Superior temporal gyrus (tissue), 1 donor: ENCODE results near the gene ANKRD22.

Experiments
- DNase-seq: peaks from one replicate; pipeline ENCODE4 v3.0.0-alpha.2; 2016; ENCODE audit errors: extremely low spot score

ANKRD22 gene

GRCh38 chr10:88835096-88835909 lies 16.3 kb downstream of the ANKRD22 start:
- peak; percentile 91 for DNase-seq

- DNase-seq, result no peak
Measured at GRCh38 chr10:88833723-88834122, 17.9 kb downstream of the ANKRD22 start.

GRCh38 chr10:88833156-88833555 lies 18.5 kb downstream of the ANKRD22 start:
- no peak for DNase-seq

- DNase-seq, result no peak
Measured at GRCh38 chr10:88832376-88832775, 19.3 kb downstream of the ANKRD22 start.

- DNase-seq, result no peak
Measured at GRCh38 chr10:88831709-88832108, 19.9 kb downstream of the ANKRD22 start.

- no peak for DNase-seq
Measured at GRCh38 chr10:88830643-88831268, 20.9 kb downstream of the ANKRD22 start.

GRCh38 chr10:88828310-88828709 lies 23.3 kb downstream of the ANKRD22 start:
- DNase-seq, result no peak

GRCh38 chr10:88827671-88828070 lies 24.0 kb downstream of the ANKRD22 start:
- DNase-seq, result no peak

GRCh38 chr10:88826388-88826787 lies 25.3 kb downstream of the ANKRD22 start:
- no peak for DNase-seq

- DNase-seq, result peak; percentile 67
Measured at GRCh38 chr10:88820748-88821401, 30.8 kb downstream of the ANKRD22 start.

- no peak for DNase-seq
Measured at GRCh38 chr10:88819290-88819689, 32.4 kb downstream of the ANKRD22 start.

- DNase-seq, result no peak
Measured at GRCh38 chr10:88813200-88813599, 38.4 kb downstream of the ANKRD22 start.

- peak; percentile 61 for DNase-seq
Measured at GRCh38 chr10:88810196-88810961, 41.3 kb downstream of the ANKRD22 start.

- DNase-seq, result no peak
Measured at GRCh38 chr10:88809621-88810020, 42.0 kb downstream of the ANKRD22 start.

- no peak for DNase-seq
Measured at GRCh38 chr10:88805924-88806323, 45.7 kb downstream of the ANKRD22 start.

GRCh38 chr10:88805361-88805760 lies 46.3 kb downstream of the ANKRD22 start:
- DNase-seq, result no peak

- DNase-seq, result no peak
Measured at GRCh38 chr10:88804083-88804812, 47.4 kb downstream of the ANKRD22 start.

- DNase-seq, result no peak
Measured at GRCh38 chr10:88803641-88804040, 48.0 kb downstream of the ANKRD22 start.

GRCh38 chr10:88802523-88803285 lies 48.9 kb downstream of the ANKRD22 start, which contains the start of gene LIPM:
Gene LIPM (plus strand): TSS chr10:88802730. CDS start chr10:88802897, 167 bp downstream.
- DNase-seq, result no peak
